HG02610 (cell line): ENCODE results near the gene PSEN1.

Experiments used
- ATAC-seq: cut with Tn5 transposase; IDR thresholded peaks from one replicate; pipeline ENCODE4 v1.9.1; 2021; ENCODE audit warnings: mild to moderate bottlenecking, moderate library complexity; ENCODE audit not compliant: unreplicated experiment

PSEN1 gene

GRCh38 chr14:73216030-73216429 lies 79.7 kb downstream of the PSEN1 start:
- no peak for ATAC-seq

DNA sequence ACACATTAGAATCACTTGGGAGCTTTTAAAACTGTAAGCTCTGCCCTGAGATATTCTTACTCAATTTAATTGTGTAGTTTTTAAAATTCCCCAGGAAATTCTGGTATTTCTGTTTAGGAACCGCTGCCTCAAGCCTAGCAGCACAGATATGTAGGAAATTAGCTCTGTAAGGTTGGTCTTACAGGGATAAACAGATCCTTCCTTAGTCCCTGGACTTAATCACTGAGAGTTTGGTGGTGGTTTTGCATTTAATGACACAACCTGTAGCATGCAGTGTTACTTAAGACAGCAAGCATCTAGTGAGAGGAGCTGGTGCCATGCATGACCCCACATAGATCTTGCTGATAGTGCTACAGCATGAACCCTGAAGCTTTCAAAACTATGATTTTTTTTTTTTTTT lies 81.1 kb downstream of the PSEN1 start:
- no peak for ATAC-seq

GRCh38 chr14:73220061-73220460 lies 83.8 kb downstream of the PSEN1 start:
- no peak for ATAC-seq

- no peak for ATAC-seq
Observed at GRCh38 chr14:73220634-73221033, 84.3 kb downstream of the PSEN1 start.

DNA sequence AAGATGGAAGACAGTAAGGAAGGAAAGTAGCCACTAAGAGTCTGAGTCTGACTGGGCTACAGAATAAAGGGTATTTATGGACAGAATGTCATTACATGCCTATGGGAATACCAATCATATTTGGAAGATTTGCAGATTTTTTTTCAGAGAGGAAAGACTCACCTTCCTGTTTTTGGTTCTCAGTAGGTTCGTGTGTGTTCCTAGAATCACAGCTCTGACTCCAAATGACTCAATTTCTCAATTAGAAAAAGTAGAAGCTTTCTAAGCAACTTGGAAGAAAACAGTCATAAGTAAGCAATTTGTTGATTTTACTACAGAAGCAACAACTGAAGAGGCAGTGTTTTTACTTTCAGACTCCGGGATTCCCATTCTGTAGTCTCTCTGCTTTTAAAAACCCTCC lies 85.6 kb downstream of the PSEN1 start:
- ATAC-seq = no peak

DNA sequence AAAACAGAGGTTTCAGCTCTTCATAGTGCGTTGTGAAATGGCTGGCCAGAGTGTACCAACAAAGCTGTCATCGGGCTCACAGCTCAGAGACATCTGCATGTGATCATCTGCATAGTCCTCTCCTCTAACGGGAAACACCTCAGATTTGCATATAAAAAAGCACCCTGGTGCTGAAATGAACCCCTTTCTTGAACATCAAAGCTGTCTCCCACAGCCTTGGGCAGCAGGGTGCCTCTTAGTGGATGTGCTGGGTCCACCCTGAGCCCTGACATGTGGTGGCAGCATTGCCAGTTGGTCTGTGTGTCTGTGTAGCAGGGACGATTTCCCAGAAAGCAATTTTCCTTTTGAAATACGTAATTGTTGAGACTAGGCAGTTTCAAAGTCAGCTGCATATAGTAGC lies 86.7 kb downstream of the PSEN1 start:
- ATAC-seq = peak; percentile 53

DNA sequence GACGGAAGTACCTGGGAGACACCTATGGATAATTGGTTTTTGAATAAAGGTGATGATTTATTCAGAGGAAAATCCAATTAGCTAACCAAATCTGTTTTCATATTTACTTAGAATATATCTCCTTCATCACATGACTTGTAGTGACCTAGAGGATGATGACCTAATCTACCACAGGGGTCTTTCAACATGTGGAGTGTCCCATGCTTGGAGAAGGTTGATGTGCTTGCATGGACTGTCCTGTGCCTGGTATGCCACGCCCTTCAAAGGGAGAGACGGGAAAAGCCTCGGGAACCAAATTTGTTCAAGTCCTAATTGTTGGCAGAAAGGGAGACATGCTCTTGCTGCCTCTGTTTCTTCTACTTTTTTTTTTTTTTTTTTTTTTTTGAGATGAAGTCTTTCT lies 89.2 kb downstream of the PSEN1 start:
- ATAC-seq = no peak

GRCh38 chr14:73227812-73228781 lies 91.8 kb downstream of the PSEN1 start:
- ATAC-seq = no peak

DNA sequence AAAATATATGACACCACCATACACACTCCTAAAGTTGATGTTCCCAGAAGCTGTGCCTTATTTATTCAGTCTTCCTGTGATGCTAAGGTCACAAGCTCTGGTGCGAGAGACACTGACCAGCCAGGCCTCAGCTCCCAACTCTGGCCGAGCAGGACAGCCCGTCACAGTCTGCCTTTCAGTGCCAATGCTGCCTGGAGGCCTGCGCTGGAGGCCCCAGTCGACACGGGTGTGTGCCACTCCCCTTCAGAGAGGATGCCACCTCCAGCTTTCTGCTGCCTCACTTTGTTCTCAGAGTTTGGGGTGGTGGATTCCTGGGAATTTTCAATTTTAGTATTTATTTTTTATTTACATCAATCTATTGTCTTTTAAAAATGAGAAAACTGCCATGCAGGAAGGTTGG lies 93.7 kb downstream of the PSEN1 start:
- ATAC-seq = no peak

DNA sequence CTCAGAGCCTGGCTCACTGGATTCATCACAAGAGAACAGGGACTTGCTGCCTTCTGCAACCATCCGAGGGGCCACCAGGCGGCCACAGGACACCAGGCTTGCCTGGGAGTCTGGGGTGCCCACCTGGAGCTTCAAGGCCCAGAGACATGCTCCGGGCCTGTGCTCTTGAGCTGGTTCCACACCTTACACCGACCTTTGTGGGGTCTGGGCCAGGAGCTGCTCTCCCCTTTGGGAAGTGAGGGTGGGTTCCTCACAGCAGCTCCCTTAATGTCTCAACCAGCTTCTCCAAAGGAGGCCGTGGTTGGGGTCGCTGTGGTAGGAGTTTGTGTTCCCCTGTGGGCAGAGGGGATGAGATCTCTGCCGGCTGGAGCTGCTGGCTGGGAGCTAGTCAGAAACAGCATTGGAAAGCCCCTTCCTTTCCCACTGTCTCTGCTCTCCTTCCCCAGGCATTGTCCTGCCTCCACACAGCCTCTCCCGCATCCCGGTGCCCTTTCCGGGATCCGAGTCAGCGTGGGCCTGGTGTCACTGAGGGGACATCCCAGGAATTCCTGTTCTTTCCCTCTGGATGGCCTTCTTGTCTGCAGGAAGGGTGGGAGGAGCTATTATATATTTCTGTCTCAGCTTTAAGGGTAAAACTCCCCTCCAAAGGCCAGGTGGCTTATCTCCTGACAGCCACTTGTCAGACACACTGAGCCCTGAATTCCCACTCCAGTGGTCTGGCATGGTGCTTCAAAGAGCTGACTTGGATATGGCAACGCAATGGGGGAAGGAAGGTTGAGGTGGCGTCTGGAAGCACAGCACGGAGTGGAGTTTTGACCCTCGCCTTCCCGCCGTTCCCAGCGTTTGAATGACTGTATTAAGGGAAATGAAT lies 95.9 kb downstream of the PSEN1 start:
- ATAC-seq = no peak

DNA sequence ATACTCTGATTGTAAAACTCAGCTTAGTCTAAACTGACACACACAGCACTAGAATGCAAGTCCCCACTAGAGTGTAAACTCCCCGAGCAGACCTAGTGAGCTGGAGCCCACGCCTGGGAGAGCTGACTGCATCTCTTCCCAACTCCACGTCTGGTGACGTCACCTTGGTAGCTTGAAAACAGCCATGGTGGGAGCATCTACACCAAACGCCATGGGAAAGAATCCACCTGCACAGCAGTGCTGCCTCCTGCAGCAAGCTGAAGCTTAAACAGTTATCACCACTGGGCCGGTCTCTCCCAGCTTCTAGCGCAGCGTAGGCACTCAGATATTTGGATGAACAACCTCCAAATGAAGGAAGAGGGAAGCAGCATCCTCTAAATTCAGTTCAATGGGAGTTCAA lies 96.7 kb downstream of the PSEN1 start:
- no peak for ATAC-seq

- no peak for ATAC-seq
Observed at GRCh38 chr14:73233564-73233963, 97.3 kb downstream of the PSEN1 start.

DNA sequence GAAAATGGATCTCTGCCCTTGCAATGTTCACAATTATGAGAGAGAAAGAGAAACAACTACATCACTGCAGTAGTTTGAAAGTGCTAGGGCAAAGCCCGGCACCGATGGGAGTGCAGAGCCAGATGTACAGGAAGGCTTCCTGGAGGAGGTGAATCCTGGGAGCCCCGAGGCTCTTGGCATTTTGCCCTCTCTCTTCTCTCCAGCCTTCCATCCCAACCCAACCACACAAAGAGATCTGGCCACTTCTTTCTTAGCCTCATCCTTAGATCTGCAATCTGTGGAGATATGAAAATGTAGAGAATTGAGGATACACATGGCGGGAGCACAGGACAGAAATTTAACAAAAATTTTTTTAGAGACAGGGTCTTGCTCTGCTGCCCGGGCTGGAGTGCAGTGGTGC lies 97.7 kb downstream of the PSEN1 start:
- no peak for ATAC-seq

DNA sequence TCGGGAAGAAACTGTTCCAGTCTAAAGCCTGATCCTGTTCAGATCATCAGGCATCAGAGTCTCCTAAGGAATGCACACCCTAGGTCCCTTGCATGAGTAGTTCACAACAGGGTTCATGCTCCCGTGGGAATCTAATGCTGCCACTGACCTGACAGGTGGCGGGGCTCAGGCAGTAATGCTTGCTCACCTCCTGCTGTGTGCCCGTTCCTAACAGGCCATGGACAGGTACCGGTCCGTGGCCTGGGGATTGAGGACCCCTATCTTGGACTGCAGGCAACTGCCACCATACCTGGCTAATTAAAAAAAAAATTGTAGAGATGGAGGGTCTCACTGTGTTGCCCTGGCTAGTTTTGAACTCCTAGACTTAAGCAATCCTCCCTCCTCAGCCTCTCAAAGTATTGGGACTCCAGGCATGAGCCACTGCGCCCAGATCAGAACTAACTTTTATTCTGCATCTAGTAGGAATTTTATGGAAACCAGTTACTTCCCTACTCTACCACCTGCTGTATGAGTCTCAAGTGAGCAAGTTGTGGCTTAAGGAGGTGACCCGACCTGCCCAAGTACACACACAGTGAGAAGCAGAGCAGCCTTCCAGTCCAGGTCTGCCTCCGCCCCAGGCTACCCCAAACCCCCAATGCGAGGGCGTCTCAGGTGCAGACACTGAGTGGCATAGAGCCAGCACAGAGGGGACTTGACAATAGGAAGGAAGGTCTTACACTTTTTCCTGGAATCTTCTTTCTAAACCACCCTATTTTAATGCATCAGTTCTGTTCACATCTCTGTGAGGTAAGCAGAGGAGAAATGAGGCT lies 98.5 kb downstream of the PSEN1 start:
- ATAC-seq = no peak

DNA sequence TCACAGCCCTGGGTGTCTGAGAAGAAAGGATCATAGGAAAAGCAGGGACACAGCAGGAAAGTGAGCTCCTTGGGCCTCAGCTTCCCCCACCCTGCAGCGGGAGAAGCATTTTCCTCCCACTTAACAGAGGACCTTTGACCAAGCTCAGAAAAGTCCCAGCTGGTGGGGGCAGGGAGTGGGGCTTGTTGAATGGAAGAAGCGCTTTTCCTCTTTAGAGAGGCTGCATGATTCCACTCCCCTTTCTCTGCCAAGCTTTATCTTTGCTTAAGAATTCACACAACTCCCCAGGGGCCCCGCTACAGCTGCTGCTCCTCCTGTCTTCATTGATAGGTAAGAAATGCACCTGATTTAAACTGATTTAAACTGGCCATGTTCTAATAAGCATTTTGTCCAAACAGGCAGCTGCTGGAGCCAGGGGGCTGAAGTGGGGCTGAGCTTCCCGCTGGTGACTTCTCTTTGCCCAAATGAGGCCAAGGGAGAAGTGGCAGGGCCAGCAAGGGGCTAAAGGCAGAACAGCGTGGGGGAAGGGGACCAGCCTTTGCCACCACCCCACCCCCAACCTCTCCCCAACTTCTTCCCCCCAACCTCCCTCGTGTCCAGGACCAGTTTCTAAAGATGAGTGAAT lies 99.3 kb downstream of the PSEN1 start:
- ATAC-seq = no peak

DNA sequence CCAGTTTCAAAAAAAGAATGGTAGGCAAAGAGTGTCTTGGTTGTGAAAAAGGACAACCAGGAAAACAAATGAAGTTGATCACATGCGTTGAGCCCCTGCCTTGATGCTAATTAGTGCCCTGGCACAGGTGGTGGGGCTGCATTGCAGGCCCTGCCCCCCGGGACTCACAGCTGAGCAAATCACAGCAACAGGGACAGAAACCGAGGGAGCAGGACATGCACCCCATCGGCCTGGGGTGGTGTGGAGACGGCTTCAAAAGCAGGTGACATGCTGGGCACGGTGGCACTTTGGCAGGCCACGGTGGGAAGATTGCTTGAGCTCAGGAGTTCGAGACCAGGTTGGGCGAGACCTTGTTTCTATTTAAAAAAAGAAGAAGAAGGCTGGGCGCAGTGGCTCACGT lies 99.8 kb downstream of the PSEN1 start:
- no peak for ATAC-seq

DNA sequence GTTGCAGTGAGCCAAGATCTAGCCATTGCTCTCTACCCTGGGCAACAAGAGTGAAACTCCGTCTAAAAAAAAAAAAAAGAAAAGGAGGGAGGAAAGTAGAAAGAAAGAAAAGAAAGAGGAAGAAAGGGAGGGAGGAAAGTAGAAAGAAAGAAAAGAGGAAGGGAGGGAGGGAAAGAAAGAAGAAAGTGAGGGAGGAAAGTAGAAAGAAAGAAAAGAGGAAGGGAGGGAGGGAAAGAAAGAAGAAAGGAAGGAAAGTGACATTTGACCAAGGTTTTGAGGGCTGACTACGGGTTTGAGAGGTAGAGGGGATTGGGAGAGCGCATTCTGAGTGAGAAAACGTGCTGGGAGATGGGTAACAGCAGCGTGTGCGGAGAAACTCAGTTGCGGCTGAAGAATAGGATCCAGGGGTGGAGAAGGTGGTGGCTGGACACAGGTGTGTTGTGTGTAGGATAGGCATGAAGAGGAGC lies 100.5 kb downstream of the PSEN1 start:
- no peak for ATAC-seq

GRCh38 chr14:73237219-73237785 lies 101.0 kb downstream of the PSEN1 start, which contains the start of gene PAPLN:
Gene PAPLN, plus strand, starts transcription at chr14:73237506. Its CDS starts 2,273 bp downstream, at chr14:73239779.
- ATAC-seq = no peak

- ATAC-seq = no peak
Observed at GRCh38 chr14:73237786-73238423, 101.6 kb downstream of the PSEN1 start.
